GM21576 (cell line): Measurements from ENCODE around the gene ZNF280A.

ENCODE experiments used
- ATAC-seq: cut with Tn5 transposase; IDR thresholded peaks from one replicate; pipeline ENCODE4 v1.9.1; 2021; ENCODE audit warnings: mild to moderate bottlenecking, moderate library complexity; ENCODE audit not compliant: unreplicated experiment

The ZNF280A gene

GRCh38 chr22:22520020-22520656 lies at the start of gene ZNF280A:
Gene ZNF280A, minus strand, starts transcription at chr22:22520270. Its CDS starts 4,640 bp downstream, at chr22:22515630.
- ATAC-seq: no peak

DNA sequence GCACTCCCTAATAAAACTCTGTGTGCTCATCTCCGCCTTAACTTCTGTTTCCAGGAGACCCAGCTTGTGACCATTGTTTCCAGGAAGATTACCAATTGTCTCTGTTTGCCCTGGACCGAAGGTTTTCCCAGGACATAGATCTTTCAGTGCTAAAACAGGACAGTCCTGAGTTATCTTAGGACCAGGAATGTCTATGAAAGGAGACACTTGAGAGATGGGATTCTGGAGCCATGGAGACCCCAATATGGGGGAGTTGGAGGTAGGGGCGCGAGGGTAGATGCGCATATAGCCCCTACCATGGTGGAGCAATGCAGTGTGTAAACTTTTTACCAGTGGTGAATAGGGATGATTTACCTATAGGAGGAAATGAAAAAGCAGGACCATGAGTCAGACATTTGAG lies 49.1 kb upstream of the ZNF280A start:
- ATAC-seq: no peak

DNA sequence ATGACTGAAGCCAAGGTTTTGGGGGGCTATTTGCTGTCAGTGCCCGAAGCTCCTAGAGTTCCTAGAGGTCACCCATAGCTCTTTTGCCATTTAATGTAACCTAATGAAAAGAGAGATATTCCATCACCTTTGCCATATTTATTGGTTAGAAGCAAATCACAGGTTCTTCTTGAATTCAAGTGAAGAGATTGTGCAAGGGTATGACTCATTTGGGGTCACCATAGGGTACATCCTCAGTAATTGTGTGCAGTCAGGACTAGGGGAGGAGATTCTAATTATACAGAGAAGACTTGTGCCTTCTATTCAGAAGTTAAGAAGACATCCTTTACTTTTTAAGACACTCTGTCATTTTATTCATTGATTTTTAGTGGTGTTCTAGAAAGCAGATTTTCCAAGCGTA lies 45.9 kb upstream of the ZNF280A start:
- ATAC-seq: no peak

- no peak for ATAC-seq
Measured at GRCh38 chr22:22558972-22559603, 39.0 kb upstream of the ZNF280A start, which contains the start of gene PRAME. Gene PRAME, minus strand, starts transcription at chr22:22559265. Its CDS starts 2,433 bp downstream, at chr22:22556832.

GRCh38 chr22:22558071-22558971 lies 38.3 kb upstream of the ZNF280A start:
- no peak for ATAC-seq

DNA sequence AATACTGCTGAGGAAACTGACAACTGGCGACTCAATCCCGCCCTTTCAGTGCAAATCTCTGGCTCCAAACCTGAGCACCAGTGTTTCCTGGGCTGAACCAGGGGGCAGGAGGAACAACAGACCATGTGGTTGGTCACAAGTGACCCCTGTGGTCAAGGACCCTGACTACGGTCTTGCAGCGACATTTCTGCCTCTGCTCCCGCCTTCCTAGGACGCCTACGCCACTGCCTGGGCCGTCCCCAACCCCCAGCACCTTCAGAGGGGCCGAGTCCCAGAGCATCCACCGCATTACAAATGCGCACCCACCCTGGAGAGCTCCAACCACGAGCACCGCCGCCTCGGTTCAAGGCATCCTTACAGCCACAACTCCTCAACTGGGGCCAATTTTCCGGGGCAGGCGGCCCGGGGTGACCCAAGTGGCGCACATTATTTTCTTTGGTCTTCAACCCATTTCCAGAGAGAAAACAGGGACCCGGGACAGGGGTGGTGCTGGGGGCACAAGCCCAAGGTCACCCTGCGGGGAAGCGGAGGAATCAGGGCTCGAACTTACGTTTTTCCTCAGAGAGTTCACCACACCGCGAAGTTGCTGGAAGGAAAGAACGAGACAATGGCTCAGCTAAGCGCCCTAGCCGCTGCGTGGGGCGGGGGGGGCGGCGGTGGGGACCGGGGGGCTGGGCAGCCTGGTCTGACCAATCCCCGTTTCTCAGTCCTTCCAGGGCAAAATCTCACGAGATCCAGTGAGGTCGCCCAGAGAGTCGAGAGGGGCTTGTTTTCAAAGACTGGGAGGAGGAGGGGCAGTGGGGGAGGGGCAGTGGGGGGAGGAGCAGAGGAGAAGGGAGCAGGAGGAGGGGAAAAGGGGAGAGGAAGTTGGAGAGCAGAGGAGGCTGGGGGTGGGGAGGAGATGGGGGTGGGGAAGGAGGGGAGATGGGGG lies 37.2 kb upstream of the ZNF280A start:
- ATAC-seq: no peak

DNA sequence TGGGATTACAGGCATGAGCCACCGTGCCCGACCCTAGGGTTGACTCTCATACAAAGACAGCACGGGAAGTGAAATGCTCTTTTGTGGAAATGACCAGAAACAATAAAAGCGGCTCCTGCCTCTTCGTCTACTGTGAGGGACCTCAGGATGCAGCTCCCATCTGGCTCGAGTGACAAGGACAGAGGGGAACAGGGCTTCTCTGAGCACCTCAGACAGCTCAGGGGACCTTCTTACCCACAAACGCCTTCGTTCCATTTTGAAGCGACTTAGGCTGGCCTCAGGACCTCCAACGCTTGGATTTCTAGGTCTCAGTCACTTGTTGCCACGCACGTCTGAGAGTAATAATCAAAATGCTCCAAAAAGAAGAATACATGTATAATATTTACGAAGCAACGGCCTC lies 36.5 kb upstream of the ZNF280A start:
- no peak for ATAC-seq

DNA sequence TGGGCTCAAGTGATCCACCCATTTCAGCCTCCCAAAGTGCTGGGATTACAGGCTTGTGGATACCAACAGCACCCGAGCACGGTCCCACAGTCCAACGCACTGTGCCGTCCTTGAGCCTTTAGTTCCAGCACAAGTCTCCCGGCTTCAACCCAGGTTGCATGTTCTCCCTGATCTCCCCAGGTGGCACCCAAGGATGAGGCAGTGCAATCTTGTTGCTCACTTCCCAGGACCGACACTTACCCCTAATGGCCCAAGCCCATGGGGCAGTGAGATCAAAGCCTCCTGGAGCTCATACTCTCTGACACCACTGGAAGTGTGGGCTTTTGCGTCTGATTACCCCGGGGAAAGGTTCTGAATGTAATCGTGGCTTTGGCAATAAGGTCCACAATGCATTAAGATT lies 35.5 kb upstream of the ZNF280A start:
- no peak for ATAC-seq

DNA sequence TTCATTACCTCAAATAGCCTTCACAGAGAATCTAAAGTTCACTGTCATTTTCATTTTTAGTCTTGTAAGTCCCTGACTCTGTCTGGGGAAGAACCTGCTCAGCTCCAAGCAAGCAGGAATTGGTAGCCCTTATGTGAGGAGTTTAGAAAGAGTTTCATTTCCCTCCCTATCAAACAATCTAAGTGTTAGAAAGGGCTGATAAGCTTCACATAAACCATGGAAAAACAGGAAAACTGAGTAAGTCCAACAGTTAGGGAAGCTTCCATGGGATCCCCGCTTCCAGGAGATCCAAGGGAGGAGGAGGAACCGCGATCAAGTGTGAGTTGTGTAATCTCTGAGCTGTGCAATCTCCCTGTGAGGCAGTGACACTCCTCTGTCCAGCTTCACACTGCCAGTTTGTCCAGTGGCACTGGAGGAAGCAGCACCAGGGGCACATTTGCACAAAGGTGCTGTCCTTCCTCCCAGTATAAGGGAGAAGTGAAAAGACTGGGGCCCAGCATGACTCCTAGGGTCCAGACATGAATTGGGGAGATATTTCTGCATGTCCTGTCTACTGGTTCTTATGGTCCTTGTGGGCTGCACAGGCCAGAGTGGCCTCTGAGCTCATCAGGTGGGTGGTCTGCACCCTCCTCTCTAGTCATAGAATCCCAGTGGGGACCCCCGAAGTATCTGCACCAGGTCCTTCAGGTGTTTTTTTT lies 34.7 kb upstream of the ZNF280A start:
- ATAC-seq: no peak

GRCh38 chr22:22553735-22554586 lies 33.9 kb upstream of the ZNF280A start:
- no peak for ATAC-seq

- no peak for ATAC-seq
Measured at GRCh38 chr22:22553141-22553540, 33.1 kb upstream of the ZNF280A start.

GRCh38 chr22:22552630-22553029 lies 32.6 kb upstream of the ZNF280A start:
- no peak for ATAC-seq

DNA sequence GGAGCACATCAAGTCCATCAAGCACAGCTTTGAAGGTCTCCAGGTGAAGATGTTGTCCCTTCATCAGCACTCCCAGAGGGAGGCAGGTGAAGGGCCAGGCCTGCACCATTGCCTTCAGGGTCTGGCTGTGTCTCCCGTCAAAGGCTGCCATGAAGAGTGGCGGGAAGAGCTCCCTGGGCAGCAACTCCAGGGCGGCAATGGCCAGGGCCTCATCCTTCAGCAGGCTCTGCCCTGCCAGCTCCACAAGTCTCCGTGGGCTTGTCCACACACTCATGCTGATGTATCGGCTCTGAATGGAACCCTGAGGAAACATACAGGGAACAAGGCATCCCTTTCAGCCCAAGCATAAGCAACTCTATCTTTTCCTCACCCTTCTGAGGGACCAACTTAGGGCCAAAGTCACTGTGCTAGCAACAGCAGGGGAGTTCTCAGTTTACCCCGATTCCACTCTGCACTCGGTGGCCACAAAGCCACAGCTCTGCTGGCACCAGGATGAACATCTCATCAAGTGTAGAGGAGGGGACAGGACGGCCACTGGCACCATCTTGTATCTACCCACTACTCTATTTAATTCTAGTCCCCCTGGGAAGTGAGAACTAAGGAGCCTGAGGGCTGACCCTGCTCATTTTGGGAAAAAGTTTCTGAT lies 30.8 kb upstream of the ZNF280A start:
- no peak for ATAC-seq

- no peak for ATAC-seq
Measured at GRCh38 chr22:22548910-22549309, 28.8 kb upstream of the ZNF280A start.

DNA sequence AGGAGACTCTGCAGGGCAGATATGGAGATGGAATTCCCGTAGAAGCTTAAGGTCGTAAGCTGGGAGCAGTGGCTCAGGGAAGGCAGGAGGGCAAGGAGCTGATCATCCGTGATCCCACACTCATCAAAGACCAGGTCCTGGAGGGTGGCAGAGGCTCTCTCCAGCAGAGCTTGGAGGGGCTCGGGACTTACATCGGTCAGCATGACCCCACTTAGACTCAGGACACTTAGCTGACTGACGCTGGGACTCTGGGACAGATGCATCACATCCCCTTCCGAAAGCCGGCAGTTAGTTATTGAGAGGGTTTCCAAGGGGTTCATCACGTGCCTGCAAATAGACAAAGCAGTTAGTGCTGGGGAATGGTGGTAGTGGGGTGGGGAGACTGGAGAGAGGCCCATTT lies 28.2 kb upstream of the ZNF280A start:
- no peak for ATAC-seq

GRCh38 chr22:22547692-22548300 lies 27.7 kb upstream of the ZNF280A start:
- ATAC-seq: no peak

- ATAC-seq: no peak
Measured at GRCh38 chr22:22547226-22547625, 27.2 kb upstream of the ZNF280A start.

DNA sequence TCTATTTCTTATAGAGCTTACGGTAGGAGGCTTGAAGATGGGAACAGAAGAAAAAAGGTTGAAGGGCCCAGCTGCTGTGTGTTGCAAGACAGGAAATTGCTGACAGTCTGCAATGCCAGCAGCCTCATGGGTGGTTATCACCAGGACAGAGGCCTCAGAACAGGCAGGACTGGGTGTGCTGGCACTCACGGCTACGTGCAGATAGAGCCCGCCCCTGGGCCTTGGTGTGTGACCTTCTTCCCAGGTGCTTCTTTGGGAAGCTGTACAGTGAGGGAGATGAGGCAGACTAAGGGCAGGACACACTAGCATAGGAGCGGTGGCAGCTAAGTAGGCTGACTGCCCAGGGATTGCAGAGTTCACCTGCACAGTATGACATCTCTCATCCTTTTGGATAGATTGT lies 26.4 kb upstream of the ZNF280A start:
- no peak for ATAC-seq
